Measurements from ENCODE around the gene MYO5B. TPM values are rescaled to one million over a fixed set of nuclear protein-coding genes. Genes with fewer than 3 reads are reported as not detected.

MYO5B gene
- total RNA-seq, 2 experiments from 2014 or later: not detected

GRCh38 chr18:50053111-50053510, 141.8 kb downstream of the MYO5B start:
- Mint-ChIP-seq H3K27ac (no peak overlapping the region), H3K27me3 (no peaks in the 10 kb centered on the region), H3K36me3 (ENCODE audit: low read depth) (no peaks in the 10 kb centered on the region), H3K4me3 (no peak overlapping the region), H3K9me3 (no peaks in the 10 kb centered on the region), H3K4me1 (ENCODE audit: low read depth) (no peaks in the 10 kb centered on the region)
- H3K36me3 ChIP-seq (ENCODE audit: insufficient read depth, low read length): no peaks in the 10 kb centered on the region
- no peak for DNase-seq
- ChIA-PET POLR2A (no interaction called here), CTCF (no interaction called here)
- no peaks in the 10 kb centered on the region for H3K9me3 ChIP-seq (ENCODE audit: control insufficient read depth in 1 of 2, insufficient read depth in 1 of 2, low read length in 2 of 2)
- H3K4me3 ChIP-seq (ENCODE audit: low read length): no peak overlapping the region
- intact Hi-C loops (cut with DNase I, micrococcal nuclease): no loop called here
- no peaks in the 10 kb centered on the region for H3K4me1 ChIP-seq (ENCODE audit: insufficient read depth, low read length)
- no peak for TF ChIP-seq CTCF (IDR thresholded peaks at IDR 0.05)
- no peaks in the 10 kb centered on the region for H3K27me3 ChIP-seq (ENCODE audit: control insufficient read depth in 1 of 2, insufficient read depth in 2 of 2, low read length in 2 of 2)
- no peak overlapping the region for H3K27ac ChIP-seq (ENCODE audit: low read depth in 1 of 2, low read length in 2 of 2)
- no peak for ATAC-seq (ENCODE audit: poor library complexity)

- Mint-ChIP-seq H3K4me3 (no peak overlapping the region), H3K9me3 (no peaks in the 10 kb centered on the region), H3K4me1 (ENCODE audit: low read depth) (no peaks in the 10 kb centered on the region), H3K27me3 (no peaks in the 10 kb centered on the region), H3K36me3 (ENCODE audit: low read depth) (no peaks in the 10 kb centered on the region), H3K27ac (no peak overlapping the region)
- H3K36me3 ChIP-seq (ENCODE audit: insufficient read depth, low read length): no peaks in the 10 kb centered on the region
- ChIA-PET POLR2A (no interaction called here), CTCF (no interaction called here)
- no peak for ATAC-seq (ENCODE audit: poor library complexity)
- no peak overlapping the region for H3K4me3 ChIP-seq (ENCODE audit: low read length)
- H3K27me3 ChIP-seq (ENCODE audit: control insufficient read depth in 1 of 2, insufficient read depth in 2 of 2, low read length in 2 of 2): no peaks in the 10 kb centered on the region
- DNase-seq: no peak
- H3K4me1 ChIP-seq (ENCODE audit: insufficient read depth, low read length): no peaks in the 10 kb centered on the region
- H3K9me3 ChIP-seq (ENCODE audit: control insufficient read depth in 1 of 2, insufficient read depth in 1 of 2, low read length in 2 of 2): no peaks in the 10 kb centered on the region
- TF ChIP-seq CTCF (IDR thresholded peaks at IDR 0.05): no peak
- no peak overlapping the region for H3K27ac ChIP-seq (ENCODE audit: low read depth in 1 of 2, low read length in 2 of 2)
- intact Hi-C loops (cut with DNase I, micrococcal nuclease): no loop called here
Measured at GRCh38 chr18:50051288-50051687, 143.7 kb downstream of the MYO5B start.

GRCh38 chr18:50045126-50045525, 149.8 kb downstream of the MYO5B start:
- ATAC-seq (ENCODE audit: poor library complexity): no peak
- Mint-ChIP-seq H3K27me3 (peaks cover 16% of the 10 kb centered on the region), H3K4me1 (ENCODE audit: low read depth) (no peaks in the 10 kb centered on the region), H3K4me3 (no peak overlapping the region), H3K36me3 (ENCODE audit: low read depth) (no peaks in the 10 kb centered on the region), H3K9me3 (no peaks in the 10 kb centered on the region), H3K27ac (no peak overlapping the region)
- Histone ChIP-seq H3K27me3 (ENCODE audit: control insufficient read depth in 1 of 2, insufficient read depth in 2 of 2, low read length in 2 of 2) (peaks cover 0 to 2% of the 10 kb centered on the region in 2 experiments), H3K4me1 (ENCODE audit: insufficient read depth, low read length) (no peaks in the 10 kb centered on the region), H3K4me3 (ENCODE audit: low read length) (no peak overlapping the region), H3K27ac (ENCODE audit: low read depth in 1 of 2, low read length in 2 of 2) (no peak overlapping the region), H3K9me3 (ENCODE audit: control insufficient read depth in 1 of 2, insufficient read depth in 1 of 2, low read length in 2 of 2) (no peaks in the 10 kb centered on the region), H3K36me3 (ENCODE audit: insufficient read depth, low read length) (no peaks in the 10 kb centered on the region)
- ChIA-PET CTCF (no interaction called here), POLR2A (no interaction called here)
- TF ChIP-seq CTCF (IDR thresholded peaks at IDR 0.05): no peak
- no peak for DNase-seq
- intact Hi-C loops (cut with DNase I, micrococcal nuclease): no loop called here
